Caco-2 (cell line): ENCODE measurements around the gene COL26A1. TPM values are rescaled to one million over a fixed set of nuclear protein-coding genes. Genes with fewer than 3 reads are reported as not detected.

Experiments used
- BruUV-seq: library from RNA; stranded (reverse); fragments of 400-500 nt; replicated peaks from 2 replicates; lab custom pipeline; 2021; lab: Mats Ljungman, UMichigan
- CTCF ChIA-PET: fragments of 300-600 bp; sonication (Branson Sonifier 250); formaldehyde crosslinking; loops from one replicate; lab custom pipeline; 2022; ENCODE audit warnings: antibody characterized with exemption; lab: Charles Lee
- POLR2A ChIA-PET: fragments of 300-600 bp; sonication (Branson Sonifier 250); formaldehyde crosslinking; loops from one replicate; lab custom pipeline; 2022; ENCODE audit warnings: antibody characterized with exemption; lab: Charles Lee
- DNase-seq, 2 experiments: peaks; one replicate each; pipeline versions ENCODE4 v3.0.0 to v3.0.0-alpha.2; 2020 to 2022
- H3K27me3 ChIP-seq: replicated peaks from 2 replicates; pipeline ENCODE4 v1.6.0; 2011; ENCODE audit warnings: low read length; ENCODE audit not compliant: control insufficient read depth, insufficient read depth
- H3K36me3 ChIP-seq: 2 replicates; pipeline ENCODE4 v1.5.1; 2011; ENCODE audit warnings: low read length; ENCODE audit not compliant: control insufficient read depth, insufficient read depth
- H3K4me1 ChIP-seq: fragments of 250-450 bp; sonication (Bioruptor Pico); 2 replicates; pipeline ENCODE4 v1.5.1; 2020; ENCODE audit warnings: mild to moderate bottlenecking
- H3K4me3 ChIP-seq: 2 replicates; pipeline ENCODE4 v1.5.1; 2011; ENCODE audit warnings: low read depth, mild to moderate bottlenecking, control low read depth, low read length
- H3K9me3 ChIP-seq: fragments of 250-450 bp; sonication (Bioruptor Pico); 2 replicates; pipeline ENCODE4 v1.5.1; 2020; ENCODE audit warnings: mild to moderate bottlenecking, moderate library complexity
- H3K27ac Mint-ChIP-seq: one replicate; pipeline ENCODE4 v1.8.0; 2022; ENCODE audit warnings: mixed read lengths; ENCODE audit not compliant: unreplicated experiment
- H3K27me3 Mint-ChIP-seq: one replicate; pipeline ENCODE4 v1.8.0; 2022; ENCODE audit warnings: mixed read lengths; ENCODE audit not compliant: insufficient read depth, unreplicated experiment
- H3K36me3 Mint-ChIP-seq: one replicate; pipeline ENCODE4 v1.8.0; 2022; ENCODE audit warnings: mild to moderate bottlenecking, mixed read lengths; ENCODE audit not compliant: insufficient read depth, unreplicated experiment
- H3K4me1 Mint-ChIP-seq: one replicate; pipeline ENCODE4 v1.8.0; 2022; ENCODE audit warnings: low read depth, mixed read lengths; ENCODE audit not compliant: unreplicated experiment
- H3K4me3 Mint-ChIP-seq: one replicate; pipeline ENCODE4 v1.8.0; 2022; ENCODE audit warnings: mild to moderate bottlenecking, moderate library complexity, mixed read lengths; ENCODE audit not compliant: unreplicated experiment
- H3K9me3 Mint-ChIP-seq: one replicate; pipeline ENCODE4 v1.8.0; 2022; ENCODE audit warnings: mixed read lengths; ENCODE audit not compliant: unreplicated experiment
- intact Hi-C: fragments of 100-400 bp; cut with micrococcal nuclease; formaldehyde crosslinking; loops from one replicate; pipeline ENCODE4 v1.10.0; 2022; ENCODE audit not compliant: unreplicated experiment
- total RNA-seq: library from RNA; stranded (reverse); gene quantifications from 2 replicates; pipeline ENCODE4 v1.2.3, GENCODE V29; 2022
- TF ChIP-seq, protein P1 (sequence below), 2 experiments: fragments of 200-600 bp in 1 of 2; IDR thresholded peaks; 1 replicate in 1 of 2; 2 replicates in 1 of 2; pipeline versions ENCODE4 v1.5.1 to v1.8.0; 2011 to 2022; ENCODE audit warnings: antibody characterized with exemption in 1 of 2, control low read depth in 1 of 2, inconsistent platforms in 1 of 2, low read depth in 1 of 2, low read length in 1 of 2, mild to moderate bottlenecking in 1 of 2, moderate library complexity in 1 of 2; ENCODE audit not compliant: insufficient read depth in 1 of 2, severe bottlenecking in 1 of 2, unreplicated experiment in 1 of 2

Gene COL26A1
- total RNA-seq, 1 experiment from 2014 or later = 23.3 TPM

DNA sequence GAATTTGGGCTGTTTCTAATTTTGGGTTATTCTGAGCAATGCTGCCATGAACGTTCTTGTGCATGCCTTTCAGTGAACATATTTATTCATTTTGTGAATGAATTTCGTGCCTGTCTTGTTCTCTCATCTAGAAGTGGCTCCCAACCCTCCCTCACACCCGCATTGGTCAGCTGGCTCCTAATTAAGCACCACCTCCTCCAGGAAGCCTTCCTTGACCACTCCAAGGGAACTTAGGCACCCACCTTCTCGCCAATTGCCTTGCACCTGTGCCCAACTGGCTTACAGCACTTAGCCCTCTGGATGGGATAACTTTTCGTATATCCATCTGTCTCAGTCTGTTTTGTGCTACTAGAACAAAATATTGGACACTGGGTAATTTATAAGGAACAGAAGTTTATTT lies 159.3 kb downstream of the COL26A1 start:
- H3K36me3 ChIP-seq = no peaks in the 10 kb centered on the region
- intact Hi-C loops = no loop called here
- peaks cover 7% of the 10 kb centered on the region; the same call in 1 of the 2 replicates for H3K9me3 ChIP-seq
- no peak overlapping the region for H3K4me3 ChIP-seq
- ChIA-PET CTCF (no interaction called here), POLR2A (no interaction called here)
- no TSS peak for BruUV-seq
- H3K4me1 ChIP-seq = no peaks in the 10 kb centered on the region
- Mint-ChIP-seq H3K36me3 (no peaks in the 10 kb centered on the region), H3K4me3 (no peak overlapping the region), H3K9me3 (peaks cover 12% of the 10 kb centered on the region), H3K4me1 (no peaks in the 10 kb centered on the region), H3K27ac (no peak overlapping the region), H3K27me3 (no peaks in the 10 kb centered on the region)
- no peak for DNase-seq
- TF ChIP-seq, protein P1, sequence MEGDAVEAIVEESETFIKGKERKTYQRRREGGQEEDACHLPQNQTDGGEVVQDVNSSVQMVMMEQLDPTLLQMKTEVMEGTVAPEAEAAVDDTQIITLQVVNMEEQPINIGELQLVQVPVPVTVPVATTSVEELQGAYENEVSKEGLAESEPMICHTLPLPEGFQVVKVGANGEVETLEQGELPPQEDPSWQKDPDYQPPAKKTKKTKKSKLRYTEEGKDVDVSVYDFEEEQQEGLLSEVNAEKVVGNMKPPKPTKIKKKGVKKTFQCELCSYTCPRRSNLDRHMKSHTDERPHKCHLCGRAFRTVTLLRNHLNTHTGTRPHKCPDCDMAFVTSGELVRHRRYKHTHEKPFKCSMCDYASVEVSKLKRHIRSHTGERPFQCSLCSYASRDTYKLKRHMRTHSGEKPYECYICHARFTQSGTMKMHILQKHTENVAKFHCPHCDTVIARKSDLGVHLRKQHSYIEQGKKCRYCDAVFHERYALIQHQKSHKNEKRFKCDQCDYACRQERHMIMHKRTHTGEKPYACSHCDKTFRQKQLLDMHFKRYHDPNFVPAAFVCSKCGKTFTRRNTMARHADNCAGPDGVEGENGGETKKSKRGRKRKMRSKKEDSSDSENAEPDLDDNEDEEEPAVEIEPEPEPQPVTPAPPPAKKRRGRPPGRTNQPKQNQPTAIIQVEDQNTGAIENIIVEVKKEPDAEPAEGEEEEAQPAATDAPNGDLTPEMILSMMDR (IDR thresholded peaks at IDR 0.05; ENCODE audit: insufficient read depth in 1 of 2, low read depth in 1 of 2, low read length in 1 of 2, severe bottlenecking in 1 of 2, unreplicated experiment in 1 of 2) = no peak
- H3K27me3 ChIP-seq = no peaks in the 10 kb centered on the region

DNA sequence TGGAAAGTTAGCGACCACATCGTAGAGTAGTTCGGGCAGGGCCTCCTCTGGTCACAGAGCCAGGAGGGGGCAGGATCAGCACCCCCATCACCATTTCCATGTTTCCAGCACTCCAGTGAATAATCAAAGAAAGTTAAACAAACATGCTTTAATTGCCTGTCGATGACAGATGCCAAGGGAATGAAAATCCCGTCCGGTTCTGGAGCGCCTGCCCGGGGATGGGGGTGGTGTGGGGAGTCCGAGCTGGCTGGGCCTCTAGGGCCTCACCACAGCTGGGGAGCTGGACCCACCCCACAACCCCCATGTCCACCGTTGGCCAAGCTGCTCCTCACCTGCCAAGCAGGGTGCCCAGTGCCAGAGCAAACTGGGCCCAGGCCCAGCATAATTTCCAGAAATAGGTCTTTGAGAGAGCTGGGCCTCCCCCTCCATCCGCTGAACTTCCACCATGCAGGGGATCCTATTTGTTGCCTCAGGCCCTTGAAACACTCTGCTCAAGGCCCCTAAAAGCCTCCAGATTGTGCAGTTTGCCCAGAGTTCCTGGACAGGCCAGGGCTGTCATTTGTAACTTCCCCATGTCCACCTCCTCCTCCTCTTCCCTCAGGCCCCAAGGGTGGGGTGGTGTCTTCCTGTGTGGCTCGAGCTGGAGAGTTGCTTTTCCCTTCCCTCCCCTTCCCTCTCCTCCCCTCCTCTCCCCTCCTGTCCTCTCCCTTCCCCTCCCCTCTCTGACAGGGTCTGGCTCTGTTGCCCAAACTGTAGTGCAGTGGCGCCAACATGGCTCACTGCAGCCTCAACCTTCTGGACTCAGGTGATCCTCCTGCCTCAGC lies 165.4 kb downstream of the COL26A1 start:
- BruUV-seq = no TSS peak
- Histone ChIP-seq H3K9me3 (no peaks in the 10 kb centered on the region), H3K27me3 (no peaks in the 10 kb centered on the region), H3K4me1 (no peaks in the 10 kb centered on the region), H3K36me3 (no peaks in the 10 kb centered on the region), H3K4me3 (no peak overlapping the region)
- Mint-ChIP-seq H3K4me1 (no peaks in the 10 kb centered on the region), H3K27ac (no peak overlapping the region), H3K36me3 (no peaks in the 10 kb centered on the region), H3K27me3 (no peaks in the 10 kb centered on the region), H3K4me3 (no peak overlapping the region), H3K9me3 (no peaks in the 10 kb centered on the region)
- DNase-seq = no peak
- CTCF ChIA-PET = no interaction called here
- intact Hi-C loops = no loop called here
- TF ChIP-seq, protein P1 (IDR thresholded peaks at IDR 0.05; ENCODE audit: insufficient read depth in 1 of 2, low read depth in 1 of 2, low read length in 1 of 2, severe bottlenecking in 1 of 2, unreplicated experiment in 1 of 2) = no peak
- POLR2A ChIA-PET = no interaction called here

DNA sequence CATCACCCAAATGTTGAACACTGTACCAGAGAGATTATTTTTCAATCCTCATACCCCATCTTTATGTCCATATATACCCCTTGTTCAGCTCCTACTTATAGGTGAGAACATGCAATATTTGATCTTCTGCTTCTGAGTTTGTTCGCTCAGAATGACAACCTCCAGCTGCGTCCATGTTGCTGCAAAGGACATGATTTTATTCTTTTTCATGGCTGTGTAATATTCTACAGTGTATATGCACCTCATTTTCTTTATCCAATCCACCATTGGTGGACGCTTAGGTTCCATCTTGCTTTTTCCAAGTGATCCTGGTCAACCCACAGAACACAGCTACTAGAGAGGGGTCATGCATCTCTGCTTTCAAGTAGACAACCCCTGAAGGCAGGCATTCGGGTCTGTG lies 166.9 kb downstream of the COL26A1 start:
- H3K4me1 Mint-ChIP-seq = no peaks in the 10 kb centered on the region
- ChIA-PET POLR2A (interaction anchor here (0.6 kb wide), 1 partner anchor 12 kb away, joined by 3 read pairs; no protein-coding TSS in a partner anchor), CTCF (no interaction called here)
- no peaks in the 10 kb centered on the region for H3K27me3 Mint-ChIP-seq
- Histone ChIP-seq H3K27me3 (no peaks in the 10 kb centered on the region), H3K4me3 (no peak overlapping the region), H3K9me3 (no peaks in the 10 kb centered on the region), H3K4me1 (no peaks in the 10 kb centered on the region), H3K36me3 (no peaks in the 10 kb centered on the region)
- no peaks in the 10 kb centered on the region for H3K36me3 Mint-ChIP-seq
- intact Hi-C loops = no loop called here
- no peak overlapping the region for H3K4me3 Mint-ChIP-seq
- TF ChIP-seq, protein P1 (IDR thresholded peaks at IDR 0.05; ENCODE audit: insufficient read depth in 1 of 2, low read depth in 1 of 2, low read length in 1 of 2, severe bottlenecking in 1 of 2, unreplicated experiment in 1 of 2) = no peak
- no peaks in the 10 kb centered on the region for H3K9me3 Mint-ChIP-seq
- no peak overlapping the region for H3K27ac Mint-ChIP-seq
- BruUV-seq = no TSS peak
- DNase-seq = no peak
